K562 (cell line): ENCODE measurements around the gene DPP10. TPM values are rescaled to one million over a fixed set of nuclear protein-coding genes. Genes with fewer than 3 reads are reported as not detected.

Source experiments
- ILK ChIP-seq: fragments of 450-650 bp; IDR thresholded peaks from 2 replicates; pipeline ENCODE4 v1.6.1; 2016; ENCODE audit warnings: missing genetic modification characterization, low read depth, mild to moderate bottlenecking, missing compliant biosample characterization, moderate library complexity, borderline replicate concordance
- MCM3 ChIP-seq: fragments of 450-650 bp; IDR thresholded peaks from 2 replicates; pipeline ENCODE4 v1.6.1; 2016
- RERE ChIP-seq: sonication (generic); formaldehyde crosslinking; IDR thresholded peaks from 2 replicates; pipeline ENCODE4 v1.8.0; 2023; ENCODE audit warnings: missing genetic modification reagents, mild to moderate bottlenecking, borderline replicate concordance
- SIRT6 ChIP-seq: IDR thresholded peaks from one replicate; pipeline ENCODE4 v1.6.1; 2012; ENCODE audit warnings: low read depth, mild to moderate bottlenecking, control low read depth, inconsistent platforms, low read length, moderate library complexity
- THAP12 ChIP-seq: fragments of 250-450 bp; sonication (Bioruptor Pico); IDR thresholded peaks from 2 replicates; pipeline ENCODE4 v1.9.0; 2021; ENCODE audit warnings: mild to moderate bottlenecking, inconsistent platforms
- polyA plus RNA-seq, 8 experiments: library from polyadenylated mRNA; depleted of rRNA in 4 of 8; stranded (reverse) in 5 of 8; unstranded in 3 of 8; fragments of >200 nt; fragmentation: Nextera tagmentation in 2 of 8; fragmentation: Illumina TruSeq in 1 of 8; extraction: Ambion mirVana in 2 of 8; extraction: Trizol in 1 of 8; gene quantifications; 2 replicates each; pipeline versions ENCODE4 v1.2.1 to v1.2.3, GENCODE V29; 2011 to 2014; ENCODE audit warnings: inconsistent platforms in 1 of 8, missing spikeins in 1 of 8
- total RNA-seq, 7 experiments: library from RNA; depleted of rRNA in 6 of 7; stranded (reverse); fragments of >200 nt in 6 of 7; fragmentation: Illumina TruSeq in 2 of 7; extraction: Trizol in 2 of 7; gene quantifications; 2 replicates each; pipeline versions ENCODE4 v1.2.1 to v1.2.3, GENCODE V29; 2011 to 2021; ENCODE audit warnings: low replicate concordance in 1 of 7

DPP10 gene
- total and polyA plus RNA-seq, 9 of the 15 experiments (the other 6 are each of a cell fraction or from before 2014, with no cell fraction given) = not detected

GRCh38 chr2:114935031-114935430 lies 492.6 kb downstream of the DPP10 start (continued):
- TF ChIP-seq SIRT6 (no peak), ILK (tag) (no peak), MCM3 (no peak), THAP12 (CRISPR knock-in tag) (no peak), RERE (CRISPR knock-in tag) (no peak)
